K562 (cell line): ENCODE data around the gene MRPL58. TPM values are rescaled to one million over a fixed set of nuclear protein-coding genes. Genes with fewer than 3 reads are reported as not detected.

Experiments
- ATF7 ChIP-seq: fragments of 450-650 bp; IDR thresholded peaks from 2 replicates; pipeline ENCODE4 v1.7.1; 2014; ENCODE audit warnings: mild to moderate bottlenecking, moderate library complexity
- C11orf30 ChIP-seq: fragments of 450-650 bp; IDR thresholded peaks from 2 replicates; pipeline ENCODE4 v1.6.1; 2016; ENCODE audit warnings: low read depth, mild to moderate bottlenecking
- CBFA2T3 ChIP-seq: fragments of 450-650 bp; IDR thresholded peaks from 2 replicates; pipeline ENCODE4 v1.6.1; 2017
- FOXO4 ChIP-seq: fragments of 450-650 bp; formaldehyde crosslinking; IDR thresholded peaks from 2 replicates; pipeline ENCODE4 v1.4.0; 2020; ENCODE audit warnings: mild to moderate bottlenecking, moderate library complexity
- ILF3 ChIP-seq: fragments of 450-650 bp; IDR thresholded peaks from 2 replicates; pipeline ENCODE4 v1.6.1; 2018; ENCODE audit warnings: antibody characterized with exemption, mild to moderate bottlenecking, moderate library complexity, borderline replicate concordance
- JUND ChIP-seq, 2 experiments: IDR thresholded peaks; 2 replicates in 1 of 2; 3 replicates in 1 of 2; pipeline ENCODE4 v1.6.1; 2011; ENCODE audit warnings: borderline replicate concordance in 2 of 2, low read depth in 2 of 2, low read length in 2 of 2, improper control_type of control experiment in 1 of 2, missing biosample characterization in 1 of 2, missing genetic modification characterization in 1 of 2, missing genetic modification reagents in 1 of 2
- KLF10 ChIP-seq: fragments of 250-450 bp; sonication (Bioruptor Pico); IDR thresholded peaks from 2 replicates; pipeline ENCODE4 v1.6.1; 2021; ENCODE audit warnings: matching md5 sums
- MITF ChIP-seq: IDR thresholded peaks from 2 replicates; pipeline ENCODE4 v1.6.1; 2014; ENCODE audit warnings: antibody characterized with exemption
- MYC ChIP-seq, 2 experiments: fragments of 250-450 bp in 1 of 2; sonication (Bioruptor Pico) in 1 of 2; IDR thresholded peaks; 2 replicates each; pipeline versions ENCODE4 v1.5.1 to v1.6.1; 2012 to 2021; ENCODE audit warnings: low read depth in 2 of 2, borderline replicate concordance in 1 of 2, improper control_type of control experiment in 1 of 2, low read length in 1 of 2, mild to moderate bottlenecking in 1 of 2, moderate library complexity in 1 of 2
- NFE2L1 ChIP-seq: fragments of 450-650 bp; IDR thresholded peaks from 2 replicates; pipeline ENCODE4 v1.6.1; 2016; ENCODE audit warnings: missing genetic modification characterization, low read depth, mild to moderate bottlenecking, missing compliant biosample characterization, moderate library complexity, borderline replicate concordance
- RFX7 ChIP-seq: fragments of 250-450 bp; sonication (Bioruptor Pico); IDR thresholded peaks from 2 replicates; pipeline ENCODE4 v1.5.1; 2021; ENCODE audit warnings: mild to moderate bottlenecking
- ZBTB11 ChIP-seq, 3 experiments: fragments of 200-800 bp in 1 of 3; fragments of 250-450 bp in 1 of 3; fragments of 450-650 bp in 1 of 3; sonication (Bioruptor Pico) in 1 of 3; sonication (Bioruptor generic) in 1 of 3; formaldehyde crosslinking in 1 of 3; IDR thresholded peaks; 2 replicates each; pipeline versions ENCODE4 v1.6.1 to v1.8.0; 2016 to 2022; ENCODE audit warnings: mild to moderate bottlenecking in 2 of 3, missing genetic modification characterization in 2 of 3, missing compliant biosample characterization in 1 of 3, moderate library complexity in 1 of 3
- ZKSCAN1 ChIP-seq: fragments of 150-350 bp; IDR thresholded peaks from 2 replicates; pipeline ENCODE4 v1.6.1; 2016; ENCODE audit warnings: low read depth, low read length
- ZNF766 ChIP-seq: fragments of 200-800 bp; sonication (Bioruptor generic); conservative IDR thresholded peaks from 2 replicates; pipeline ENCODE4 v1.6.1; 2016; ENCODE audit warnings: missing genetic modification characterization, missing compliant biosample characterization
- polyA plus RNA-seq, 8 experiments: library from polyadenylated mRNA; depleted of rRNA in 4 of 8; stranded (reverse) in 5 of 8; unstranded in 3 of 8; fragments of >200 nt; fragmentation: Nextera tagmentation in 2 of 8; fragmentation: Illumina TruSeq in 1 of 8; extraction: Ambion mirVana in 2 of 8; extraction: Trizol in 1 of 8; gene quantifications; 2 replicates each; pipeline versions ENCODE4 v1.2.1 to v1.2.3, GENCODE V29; 2011 to 2014; ENCODE audit warnings: inconsistent platforms in 1 of 8, missing spikeins in 1 of 8
- total RNA-seq, 7 experiments: library from RNA; depleted of rRNA in 6 of 7; stranded (reverse); fragments of >200 nt in 6 of 7; fragmentation: Illumina TruSeq in 2 of 7; extraction: Trizol in 2 of 7; gene quantifications; 2 replicates each; pipeline versions ENCODE4 v1.2.1 to v1.2.3, GENCODE V29; 2011 to 2021; ENCODE audit warnings: low replicate concordance in 1 of 7
- TF ChIP-seq, protein P1 (sequence below): fragments of 200-400 bp; formaldehyde crosslinking; IDR thresholded peaks from 2 replicates; pipeline ENCODE4 v1.6.1; 2017; ENCODE audit warnings: mild to moderate bottlenecking, low read depth, low read length, moderate library complexity

Gene MRPL58
- total and polyA plus RNA-seq, 9 of the 15 experiments (the other 6 are each of a cell fraction or from before 2014, with no cell fraction given), result 30.8 to 107 (median 72.4) TPM

- TF ChIP-seq JUND (IDR thresholded peaks at IDR 0.05; ENCODE audit: borderline replicate concordance, low read depth, low read length) (peak; percentile 49; the same call in 1 of the 2 replicates), JUND (tag; IDR thresholded peaks at IDR 0.05; ENCODE audit: borderline replicate concordance, low read depth, low read length) (0 out of 3 replicates have a peak, but pooled peaks have one; percentile 25), ATF7 (no peak), C11orf30 (no peak), ZKSCAN1 (no peak), CBFA2T3 (peak; percentile 48), ZNF766 (no peak), ZBTB11 (CRISPR knock-in tag; IDR thresholded peaks at IDR 0.05) (peak in 1 of 3 experiments; percentile 39; a peak in 1 of 6 replicates), MITF (no peak), KLF10 (CRISPR knock-in tag) (no peak), ILF3 (no peak), MYC (IDR thresholded peaks at IDR 0.05; ENCODE audit: low read depth, low read length) (0 out of 2 replicates have a peak, but pooled peaks have one; percentile 12), MYC (CRISPR knock-in tag; IDR thresholded peaks at IDR 0.05; ENCODE audit: borderline replicate concordance, low read depth) (no peak), RFX7 (CRISPR knock-in tag) (no peak), FOXO4 (no peak), NFE2L1 (no peak)
- TF ChIP-seq, protein P1, sequence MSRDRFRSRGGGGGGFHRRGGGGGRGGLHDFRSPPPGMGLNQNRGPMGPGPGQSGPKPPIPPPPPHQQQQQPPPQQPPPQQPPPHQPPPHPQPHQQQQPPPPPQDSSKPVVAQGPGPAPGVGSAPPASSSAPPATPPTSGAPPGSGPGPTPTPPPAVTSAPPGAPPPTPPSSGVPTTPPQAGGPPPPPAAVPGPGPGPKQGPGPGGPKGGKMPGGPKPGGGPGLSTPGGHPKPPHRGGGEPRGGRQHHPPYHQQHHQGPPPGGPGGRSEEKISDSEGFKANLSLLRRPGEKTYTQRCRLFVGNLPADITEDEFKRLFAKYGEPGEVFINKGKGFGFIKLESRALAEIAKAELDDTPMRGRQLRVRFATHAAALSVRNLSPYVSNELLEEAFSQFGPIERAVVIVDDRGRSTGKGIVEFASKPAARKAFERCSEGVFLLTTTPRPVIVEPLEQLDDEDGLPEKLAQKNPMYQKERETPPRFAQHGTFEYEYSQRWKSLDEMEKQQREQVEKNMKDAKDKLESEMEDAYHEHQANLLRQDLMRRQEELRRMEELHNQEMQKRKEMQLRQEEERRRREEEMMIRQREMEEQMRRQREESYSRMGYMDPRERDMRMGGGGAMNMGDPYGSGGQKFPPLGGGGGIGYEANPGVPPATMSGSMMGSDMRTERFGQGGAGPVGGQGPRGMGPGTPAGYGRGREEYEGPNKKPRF, result no peak
- TF ChIP-seq, all 486 proteins: peak for 23
Observed at GRCh38 chr17:75006653-75007052, 5.8 kb upstream of the MRPL58 start (continued).
